ENCODE data around the gene TEKTIP1. TPM values are rescaled to one million over a fixed set of nuclear protein-coding genes. Genes with fewer than 3 reads are reported as not detected.
"Not testable (repeated sequence)": the region's sequence is repeated elsewhere in the genome, so short reads cannot be mapped to it uniquely, and the experiment has no call there.

TEKTIP1 gene
- total RNA-seq, 1 donor from 2014 or later: 7.6 TPM

DNA sequence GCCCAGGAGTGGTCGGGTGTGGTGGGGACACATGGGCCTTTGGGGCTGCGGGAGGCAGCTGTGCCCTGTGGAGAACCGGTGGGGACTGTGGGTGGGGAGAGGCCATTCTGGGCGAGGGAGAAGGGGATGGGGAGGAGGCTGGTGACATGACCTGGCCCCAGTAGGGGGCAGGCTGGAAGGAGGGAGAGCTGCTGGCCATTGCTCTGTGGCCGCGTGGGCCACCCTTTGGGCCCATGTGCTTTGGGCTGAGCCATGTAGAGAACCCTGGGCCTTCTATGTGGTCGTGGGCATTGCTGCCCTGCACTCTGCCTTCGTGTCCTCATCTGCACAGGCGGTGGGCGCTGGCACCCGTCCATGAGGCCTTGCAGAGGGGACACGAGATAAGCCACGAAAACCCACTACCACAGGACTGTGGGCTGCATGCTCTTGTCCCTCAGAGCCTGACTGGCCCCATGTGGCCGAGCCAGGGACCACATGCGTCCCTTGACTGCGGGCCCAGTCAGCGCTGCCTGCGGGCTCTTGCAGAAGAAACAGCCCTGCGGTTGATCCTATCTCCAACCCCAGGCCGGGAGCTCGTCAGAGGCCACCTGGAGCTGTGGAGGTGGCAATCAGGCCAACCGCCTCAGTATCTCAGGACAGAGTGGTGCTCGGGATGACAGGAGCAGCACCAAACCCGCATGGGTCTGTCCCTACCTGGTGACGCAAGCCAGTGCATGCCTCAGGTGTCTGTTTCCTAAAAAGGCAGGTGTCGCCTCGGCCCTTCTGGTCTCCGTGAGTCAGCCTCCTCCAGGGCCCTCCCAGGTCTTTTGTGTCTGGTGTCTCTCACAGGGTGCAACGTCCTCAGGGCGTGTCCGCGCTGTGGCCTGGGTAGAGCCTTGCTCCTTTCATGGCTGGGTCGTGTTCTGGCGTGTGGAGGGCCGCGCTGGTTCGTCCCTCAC lies 18.5 kb upstream of the TEKTIP1 start:
- intact Hi-C loops (cut with micrococcal nuclease): no loop called here

DNA sequence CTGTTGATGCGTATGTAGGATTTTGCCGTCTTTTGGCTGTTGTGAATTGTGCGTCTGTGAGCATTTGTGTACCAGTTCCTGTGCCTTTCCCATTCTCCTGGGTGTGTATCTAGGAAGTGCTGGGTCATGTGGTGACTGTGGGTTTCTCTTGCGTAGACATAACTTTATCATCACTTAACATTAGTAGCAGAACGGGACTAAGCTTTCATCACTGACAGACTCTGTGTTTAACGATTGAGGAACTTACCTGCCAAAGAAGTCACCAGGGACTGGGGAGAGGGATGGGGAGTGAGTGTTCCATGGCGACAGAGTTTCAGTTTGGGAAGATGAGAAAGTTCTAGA lies 17.9 kb upstream of the TEKTIP1 start:
- intact Hi-C loops (cut with micrococcal nuclease): no loop called here

DNA sequence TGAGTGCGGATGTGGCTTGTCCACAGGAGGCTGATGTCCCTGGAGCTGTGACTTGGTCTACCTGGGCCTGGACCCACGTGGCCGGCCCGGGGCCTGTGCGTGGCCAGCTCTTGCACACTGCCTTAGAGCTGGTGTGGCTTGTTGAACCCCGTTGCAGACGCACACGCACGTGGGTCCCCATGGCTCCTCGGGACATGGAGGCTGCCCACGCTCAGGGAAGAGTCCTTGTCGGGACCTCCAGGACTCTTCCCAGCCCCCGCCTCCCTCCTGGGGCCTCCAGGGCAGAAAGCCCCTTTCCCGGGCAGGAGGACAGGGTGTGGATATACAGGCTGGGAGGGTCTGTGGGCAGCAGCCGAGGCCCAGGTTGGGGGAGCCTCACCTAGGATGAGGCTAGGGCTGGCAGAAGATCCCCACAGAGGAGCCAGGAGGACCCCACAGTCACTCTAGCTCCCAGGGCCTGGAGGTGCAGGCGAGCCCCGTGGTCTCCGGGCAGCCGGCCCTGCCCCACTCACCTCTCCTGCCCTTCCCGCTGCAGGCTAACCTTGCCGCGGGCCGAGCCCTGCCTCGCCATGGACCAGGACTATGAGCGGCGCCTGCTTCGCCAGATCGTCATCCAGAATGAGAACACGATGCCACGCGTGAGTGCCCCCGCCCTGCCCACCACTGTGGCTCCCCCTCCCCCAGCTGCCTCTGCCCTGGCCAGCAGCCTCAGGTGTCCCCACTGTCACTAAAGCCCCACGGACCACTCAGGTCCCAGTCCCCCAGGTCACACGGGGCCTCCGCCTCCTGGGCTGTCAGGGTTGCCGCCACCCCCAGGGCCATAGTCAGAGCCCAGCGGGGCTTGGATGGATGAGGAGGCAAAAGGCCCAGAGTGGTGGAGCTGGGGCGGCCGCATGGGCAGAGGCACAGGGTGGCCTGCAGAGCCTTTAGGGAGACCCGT lies 16.3 kb upstream of the TEKTIP1 start:
- intact Hi-C loops (cut with micrococcal nuclease): no loop called here

DNA sequence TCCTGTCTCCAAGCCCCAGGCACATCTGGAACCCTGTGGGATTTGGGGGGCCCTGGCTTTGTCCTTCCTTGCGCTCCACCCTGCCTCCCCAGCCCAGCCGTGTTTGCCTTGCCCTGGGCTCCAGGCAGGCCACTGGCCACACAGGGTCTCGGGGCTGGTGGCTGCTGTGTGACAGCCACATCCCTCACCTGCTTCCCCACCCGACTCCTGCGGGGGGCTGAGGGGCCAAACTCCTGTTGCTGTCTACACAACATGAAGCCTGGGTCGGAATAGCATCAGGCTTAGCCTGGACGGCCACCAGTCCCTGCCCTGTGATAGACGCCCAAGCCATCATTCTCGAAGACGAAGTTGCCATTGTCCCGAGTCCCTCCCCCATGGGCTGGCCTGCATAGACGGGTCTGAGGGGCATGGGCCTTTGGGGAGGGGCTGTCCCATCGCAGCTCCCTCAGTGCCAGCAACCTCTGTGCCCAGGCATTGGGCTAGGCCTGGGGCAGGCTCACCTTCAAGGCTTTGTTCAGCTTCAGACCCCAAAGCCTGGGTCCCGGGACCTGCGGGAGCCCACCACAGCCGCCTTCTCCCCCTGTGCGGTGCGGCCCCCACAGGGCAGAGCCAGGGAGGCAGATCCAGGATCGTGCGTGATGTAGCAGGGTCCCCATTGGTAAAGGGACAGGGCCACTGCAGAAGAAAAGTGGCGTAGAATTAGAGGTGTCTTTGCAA lies 15.5 kb upstream of the TEKTIP1 start:
- intact Hi-C loops (cut with micrococcal nuclease): no loop called here

DNA sequence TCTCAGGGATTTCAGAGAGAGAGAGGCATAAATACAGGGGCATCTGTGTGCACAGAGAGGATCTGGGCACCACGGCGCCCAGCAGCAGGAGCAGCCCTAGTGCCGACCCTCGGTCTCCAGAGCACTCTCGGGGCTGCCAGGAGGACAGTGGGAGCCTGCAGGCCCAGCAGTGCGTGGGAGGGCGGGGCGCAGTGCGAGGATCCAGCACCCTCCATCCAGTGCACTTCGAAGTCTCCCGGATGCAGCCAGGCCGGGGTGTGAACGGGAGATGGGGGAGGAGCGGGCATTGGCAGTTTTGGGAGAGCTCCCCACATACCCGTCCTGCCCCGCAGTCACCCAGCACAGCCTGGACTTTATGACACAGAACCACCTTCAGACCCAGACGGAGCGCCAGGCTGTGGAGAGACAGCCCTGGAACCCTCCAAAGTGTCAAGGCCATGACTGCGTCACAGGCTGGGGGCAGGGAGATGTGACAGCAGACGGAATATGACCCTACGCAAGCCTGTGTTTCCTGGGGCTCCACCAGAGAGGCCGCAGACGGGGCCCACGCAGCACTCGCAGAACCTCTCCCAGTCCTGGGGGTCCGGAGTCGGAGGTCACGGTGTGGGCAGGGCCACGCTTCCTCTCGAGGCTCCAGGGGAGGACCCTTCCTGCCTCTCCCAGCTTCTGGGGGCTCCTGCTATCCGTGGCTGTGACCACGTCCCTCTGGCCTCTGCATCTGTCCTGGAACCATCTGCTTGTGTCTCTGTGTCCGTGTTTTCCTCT lies 14.7 kb upstream of the TEKTIP1 start:
- intact Hi-C loops (cut with micrococcal nuclease): no loop called here

DNA sequence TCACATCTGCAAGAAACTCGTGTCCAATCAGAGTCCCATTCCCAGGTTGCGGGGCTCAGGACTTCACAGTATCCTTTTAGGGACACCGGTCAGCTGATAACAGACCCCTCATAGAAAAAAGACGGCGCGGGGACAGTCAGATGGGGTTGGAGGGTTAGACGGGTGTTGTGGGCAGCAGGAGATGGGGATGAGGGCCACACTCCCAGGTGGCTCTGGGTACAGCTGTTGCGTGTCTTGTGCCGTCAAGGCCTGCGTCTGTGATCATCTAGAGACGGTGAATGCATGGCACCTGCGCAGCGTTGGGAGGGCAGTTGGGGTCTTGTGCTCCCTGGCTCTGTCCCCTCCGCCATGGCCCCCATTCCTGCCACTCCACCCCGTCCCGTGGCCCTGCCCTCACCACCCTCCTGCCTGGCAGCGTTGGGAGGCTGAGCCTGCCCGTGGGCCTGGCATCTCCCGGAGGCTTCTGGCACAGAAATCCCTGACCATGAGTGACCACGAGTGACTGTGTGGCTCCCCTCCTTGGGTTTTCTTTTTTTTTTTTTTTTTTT lies 14.0 kb upstream of the TEKTIP1 start:
- intact Hi-C loops (cut with micrococcal nuclease): no loop called here

DNA sequence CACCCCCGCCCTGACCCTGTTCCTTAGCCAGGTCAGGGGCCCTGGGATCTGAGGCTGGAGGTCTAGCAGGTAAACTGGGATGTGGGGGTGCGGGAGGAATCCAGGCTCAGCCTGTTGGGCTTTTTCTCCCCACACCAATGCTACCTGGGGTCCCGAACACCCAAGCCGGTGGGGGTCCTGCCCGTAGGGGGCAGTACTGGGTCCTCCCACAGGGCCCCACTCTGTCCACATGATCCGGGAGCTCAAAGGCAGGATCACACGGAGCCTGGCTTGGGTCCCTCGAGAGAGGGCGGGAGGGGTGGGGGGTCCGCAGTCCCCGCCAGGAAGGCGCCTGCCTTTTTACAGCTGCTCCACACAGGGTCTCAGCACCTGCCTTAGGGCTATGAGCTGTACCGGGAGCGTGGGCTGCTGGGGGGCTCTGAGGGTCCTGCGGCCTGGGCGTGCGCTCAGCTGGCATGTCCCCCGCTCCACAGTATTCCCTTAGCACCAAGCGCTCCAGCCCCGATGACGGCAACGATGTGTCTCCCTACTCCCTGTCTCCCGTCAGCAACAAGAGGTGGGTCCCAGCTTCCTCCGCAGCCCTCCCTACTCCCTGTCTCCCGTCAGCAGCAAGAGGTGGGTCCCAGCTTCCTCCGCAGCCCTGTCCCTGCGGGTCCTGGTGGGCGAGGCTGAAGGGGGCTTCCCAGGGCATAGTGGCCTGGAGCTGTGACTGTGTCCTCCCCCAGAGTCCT lies 12.3 kb upstream of the TEKTIP1 start:
- intact Hi-C loops (cut with micrococcal nuclease): no loop called here

DNA sequence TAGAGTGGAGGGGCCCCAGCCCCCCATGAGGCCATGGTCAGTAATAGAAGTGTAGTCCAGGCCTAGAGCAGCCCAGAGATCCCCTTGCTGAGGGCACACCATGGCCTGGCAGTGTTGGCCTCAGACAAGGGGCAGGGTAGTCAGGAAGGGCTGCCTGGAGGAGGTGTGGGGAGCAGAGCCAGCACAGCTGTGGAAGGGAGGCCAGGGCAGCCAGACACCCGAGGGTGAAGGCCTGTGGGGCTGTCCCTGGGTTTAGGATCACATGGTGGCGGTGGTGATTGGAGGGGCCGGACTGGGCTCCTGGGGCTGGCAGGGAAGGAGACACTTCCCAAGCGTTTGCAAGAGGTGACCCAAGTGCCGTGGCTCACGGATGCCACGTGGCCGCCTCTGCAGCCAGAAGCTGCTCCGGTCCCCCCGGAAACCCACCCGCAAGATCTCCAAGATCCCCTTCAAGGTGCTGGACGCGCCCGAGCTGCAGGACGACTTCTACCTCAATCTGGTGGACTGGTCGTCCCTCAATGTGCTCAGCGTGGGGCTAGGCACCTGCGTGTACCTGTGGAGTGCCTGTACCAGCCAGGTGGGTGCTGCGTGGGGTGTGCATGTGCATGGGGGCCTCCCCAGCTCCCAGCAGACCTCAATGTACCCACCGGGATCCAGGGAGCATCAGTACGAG lies 11.6 kb upstream of the TEKTIP1 start:
- intact Hi-C loops (cut with micrococcal nuclease): no loop called here

DNA sequence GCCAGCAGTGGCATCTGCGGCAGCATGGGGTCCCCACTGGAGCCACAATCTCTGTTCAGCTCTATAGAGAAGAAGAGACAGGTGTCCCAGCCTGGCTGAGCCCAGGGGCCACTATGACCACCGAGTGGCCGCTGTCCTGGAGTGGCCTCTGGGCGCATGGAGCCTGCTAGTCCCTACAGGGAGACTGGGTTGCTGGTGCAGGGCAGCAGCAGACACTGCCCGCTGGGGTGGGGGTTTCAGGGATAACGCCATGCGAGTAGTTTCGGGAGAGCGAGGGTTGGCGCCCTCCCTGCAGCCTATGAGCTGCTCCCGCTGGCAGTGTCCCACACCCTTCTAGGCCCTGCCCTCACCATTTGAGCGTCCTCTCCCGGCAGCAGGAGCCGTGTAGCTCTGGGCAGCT lies 10.9 kb upstream of the TEKTIP1 start:
- intact Hi-C loops (cut with micrococcal nuclease): no loop called here

DNA sequence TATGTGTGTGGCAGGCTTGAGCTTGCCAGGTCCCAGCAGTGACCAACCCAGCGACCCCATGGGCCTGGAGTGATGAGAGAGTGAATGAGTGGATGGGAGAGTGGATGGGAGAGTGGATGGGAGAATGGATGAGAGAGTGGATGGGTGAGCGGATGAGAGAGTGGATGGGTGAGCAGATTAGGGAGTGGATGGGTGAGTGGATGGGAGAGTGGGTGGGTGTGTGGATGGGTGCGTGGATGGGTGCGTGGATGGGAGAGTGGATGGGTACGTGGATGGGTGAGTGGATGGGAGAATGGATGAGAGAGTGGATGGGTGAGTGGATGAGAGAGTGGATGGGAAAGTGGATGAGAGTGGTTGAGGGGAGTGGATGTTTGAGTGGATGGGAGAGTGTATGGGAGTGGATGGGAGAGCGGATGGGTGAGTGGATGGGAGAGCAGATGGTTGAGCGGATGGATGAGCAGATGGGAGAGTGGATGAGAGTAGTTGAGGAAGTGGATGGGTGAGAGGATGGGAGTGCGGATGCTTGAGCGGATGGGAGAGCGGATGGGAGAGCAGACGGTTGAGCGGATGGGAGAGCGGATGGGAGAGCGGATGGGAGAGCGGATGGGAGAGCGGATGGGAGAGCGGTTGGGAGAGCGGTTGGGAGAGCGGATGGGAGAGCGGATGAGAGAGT lies 10.3 kb upstream of the TEKTIP1 start:
- intact Hi-C loops (cut with micrococcal nuclease): no loop called here

DNA sequence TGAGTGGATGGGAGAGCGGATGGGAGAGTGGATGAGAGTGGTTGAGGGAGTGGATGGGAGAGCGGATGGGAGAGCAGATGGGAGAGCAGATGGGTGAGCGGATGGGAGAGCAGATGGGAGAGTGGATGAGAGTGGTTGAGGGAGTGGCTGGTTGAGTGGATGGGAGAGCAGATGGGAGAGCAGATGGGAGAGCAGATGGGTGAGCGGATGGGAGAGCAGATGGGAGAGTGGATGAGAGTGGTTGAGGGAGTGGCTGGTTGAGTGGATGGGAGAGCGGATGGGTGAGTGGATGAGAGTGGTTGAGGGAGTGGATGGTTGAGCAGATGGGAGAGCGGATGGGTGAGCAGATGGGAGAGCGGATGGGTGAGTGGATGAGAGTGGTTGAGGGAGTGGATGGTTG lies 9.7 kb upstream of the TEKTIP1 start:
- intact Hi-C loops (cut with micrococcal nuclease): not testable (repeated sequence)

DNA sequence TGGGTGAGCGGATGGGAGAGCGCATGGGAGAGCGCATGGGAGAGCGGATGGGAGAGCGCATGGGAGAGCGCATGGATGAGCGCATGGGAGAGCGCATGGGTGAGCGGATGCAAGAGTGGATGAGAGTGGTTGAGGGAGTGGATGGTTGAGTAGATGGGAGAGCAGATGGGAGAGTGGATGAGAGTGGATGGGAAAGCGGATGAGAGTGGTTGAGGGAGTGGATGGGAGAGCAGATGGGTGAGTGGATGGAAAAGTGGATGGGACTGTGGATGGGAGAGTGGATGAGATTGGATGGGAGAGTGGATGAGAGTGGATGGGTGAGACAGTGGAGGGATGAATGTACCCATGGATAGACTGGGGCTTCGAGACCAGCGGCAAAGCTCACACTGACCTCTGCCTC lies 8.6 kb upstream of the TEKTIP1 start:
- intact Hi-C loops (cut with micrococcal nuclease): no loop called here

DNA sequence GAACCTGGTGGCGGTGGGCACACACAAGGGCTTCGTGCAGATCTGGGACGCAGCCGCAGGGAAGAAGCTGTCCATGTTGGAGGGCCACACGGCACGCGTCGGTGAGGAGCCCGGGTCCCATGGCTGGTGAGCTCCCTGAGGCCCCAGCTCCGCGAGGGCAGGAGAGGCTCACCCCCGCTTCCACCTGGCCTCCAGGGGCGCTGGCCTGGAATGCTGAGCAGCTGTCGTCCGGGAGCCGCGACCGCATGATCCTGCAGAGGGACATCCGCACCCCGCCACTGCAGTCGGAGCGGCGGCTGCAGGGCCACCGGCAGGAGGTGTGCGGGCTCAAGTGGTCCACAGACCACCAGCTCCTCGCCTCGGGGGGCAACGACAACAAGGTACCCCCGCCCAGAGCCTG lies 7.3 kb upstream of the TEKTIP1 start:
- intact Hi-C loops (cut with micrococcal nuclease): no loop called here

DNA sequence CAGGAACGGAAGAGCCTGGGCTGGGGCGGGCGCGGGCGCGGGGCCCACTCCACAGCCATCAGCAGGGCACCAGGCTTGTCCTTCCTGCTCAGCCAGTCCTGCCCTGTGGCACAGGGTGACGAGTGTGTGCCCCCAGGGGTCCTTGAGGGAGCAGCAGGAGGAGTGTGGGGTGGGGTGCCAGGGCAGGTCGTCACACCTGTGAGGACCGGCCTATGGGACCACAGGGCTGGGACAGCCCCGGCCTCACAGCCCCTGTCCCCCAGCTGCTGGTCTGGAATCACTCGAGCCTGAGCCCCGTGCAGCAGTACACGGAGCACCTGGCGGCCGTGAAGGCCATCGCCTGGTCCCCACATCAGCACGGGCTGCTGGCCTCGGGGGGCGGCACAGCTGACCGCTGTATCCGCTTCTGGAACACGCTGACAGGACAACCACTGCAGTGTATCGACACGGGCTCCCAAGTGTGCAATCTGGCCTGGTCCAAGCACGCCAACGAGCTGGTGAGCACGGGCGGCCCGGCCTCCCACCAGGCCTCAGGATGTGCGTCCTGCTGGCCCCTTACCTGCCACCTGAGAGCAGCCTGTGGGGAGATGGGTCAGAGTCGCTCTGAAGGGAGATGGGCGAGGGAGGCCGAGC lies 6.7 kb upstream of the TEKTIP1 start:
- intact Hi-C loops (cut with micrococcal nuclease): no loop called here

DNA sequence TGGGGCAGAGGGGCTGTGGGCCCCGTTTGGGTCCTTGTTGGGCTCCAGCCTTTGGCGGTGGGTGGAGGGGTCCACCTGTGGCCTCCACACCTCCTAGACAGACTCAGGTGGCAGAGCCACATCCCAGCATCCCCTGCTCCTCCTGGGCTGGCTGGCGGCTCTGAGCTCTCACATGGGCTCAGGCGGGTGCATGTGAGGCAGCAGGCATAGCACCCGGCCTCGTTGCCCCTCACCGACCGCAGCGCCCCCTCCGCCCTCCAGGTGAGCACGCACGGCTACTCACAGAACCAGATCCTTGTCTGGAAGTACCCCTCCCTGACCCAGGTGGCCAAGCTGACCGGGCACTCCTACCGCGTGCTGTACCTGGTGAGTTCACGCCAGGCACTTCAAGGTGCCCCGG lies 5.9 kb upstream of the TEKTIP1 start:
- intact Hi-C loops (cut with micrococcal nuclease): no loop called here

DNA sequence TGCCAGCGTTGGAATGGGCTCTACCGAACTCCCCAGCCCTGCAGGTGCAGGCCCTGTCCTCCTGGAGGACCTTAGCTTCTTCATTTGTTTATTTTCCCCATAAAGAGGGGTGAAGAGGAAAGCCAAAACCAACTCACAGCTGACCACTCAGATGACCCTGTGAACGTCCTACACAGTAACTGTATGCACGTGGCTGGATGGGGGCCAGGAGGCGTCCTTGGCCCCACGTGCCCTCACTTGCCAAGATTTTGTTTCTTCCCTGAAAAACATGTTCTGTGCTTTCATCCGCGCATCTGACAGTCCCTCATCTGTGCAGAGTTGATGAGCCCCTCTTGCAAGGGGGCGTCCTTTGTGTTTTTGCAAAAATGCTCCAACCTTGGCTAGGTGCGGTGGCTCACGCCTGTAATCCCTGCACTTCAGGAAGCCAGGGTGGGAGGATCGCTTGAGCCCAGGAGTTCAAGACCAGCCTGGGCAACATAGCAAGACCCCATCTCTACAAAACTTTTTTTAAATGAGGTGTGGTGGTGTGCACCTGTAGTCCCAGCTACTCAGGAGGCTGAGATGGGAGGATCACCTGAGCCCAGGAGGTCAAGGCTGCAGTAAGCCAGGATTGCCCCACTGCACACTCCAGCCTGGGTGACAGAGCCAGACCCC lies 5.3 kb upstream of the TEKTIP1 start:
- intact Hi-C loops (cut with micrococcal nuclease): no loop called here

DNA sequence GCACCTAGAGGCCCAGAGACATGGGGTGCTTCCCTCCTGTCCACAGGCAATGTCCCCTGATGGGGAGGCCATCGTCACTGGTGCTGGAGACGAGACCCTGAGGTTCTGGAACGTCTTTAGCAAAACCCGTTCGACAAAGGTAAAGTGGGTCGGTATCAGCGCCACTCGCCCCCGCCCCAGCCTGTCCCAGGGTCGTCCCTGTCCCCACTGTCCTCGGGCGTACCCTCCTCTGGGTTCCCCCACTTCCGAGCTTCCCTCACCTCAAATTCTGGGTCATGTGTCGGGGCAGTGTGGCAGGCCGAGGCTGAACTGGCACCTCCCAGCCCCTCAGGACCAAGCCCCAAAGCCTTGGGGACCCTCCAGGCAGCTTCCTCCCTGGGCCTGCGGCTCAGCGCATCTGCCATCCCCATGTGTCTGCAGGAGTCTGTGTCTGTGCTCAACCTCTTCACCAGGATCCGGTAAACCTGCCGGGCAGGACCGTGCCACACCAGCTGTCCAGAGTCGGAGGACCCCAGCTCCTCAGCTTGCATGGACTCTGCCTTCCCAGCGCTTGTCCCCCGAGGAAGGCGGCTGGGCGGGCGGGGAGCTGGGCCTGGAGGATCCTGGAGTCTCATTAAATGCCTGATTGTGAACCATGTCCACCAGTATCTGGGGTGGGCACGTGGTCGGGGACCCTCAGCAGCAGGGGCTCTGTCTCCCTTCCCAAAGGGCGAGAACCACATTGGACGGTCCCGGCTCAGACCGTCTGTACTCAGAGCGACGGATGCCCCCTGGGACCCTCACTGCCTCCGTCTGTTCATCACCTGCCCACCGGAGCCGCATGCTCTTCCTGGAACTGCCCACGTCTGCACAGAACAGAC lies 4.4 kb upstream of the TEKTIP1 start:
- intact Hi-C loops (cut with micrococcal nuclease): no loop called here

All from T-helper 1 cell treated with Interleukin-12 subunit alpha and Interleukin-12 subunit beta and Interleukin-4 antibody, amounts not matched to agents 30 ng/mL and 1 ng/mL, for 36 hours (primary cell).